Activated T-cell treated with anti-CD3 and anti-CD28 coated beads, Interleukin-2, amount 50 U/mL, for 1 hour (primary cell): ENCODE measurements around the gene CHPF.

Experiments
- DNase-seq: peaks from one replicate; pipeline ENCODE4 v3.0.0-alpha.2; 2020

The CHPF gene

DNA sequence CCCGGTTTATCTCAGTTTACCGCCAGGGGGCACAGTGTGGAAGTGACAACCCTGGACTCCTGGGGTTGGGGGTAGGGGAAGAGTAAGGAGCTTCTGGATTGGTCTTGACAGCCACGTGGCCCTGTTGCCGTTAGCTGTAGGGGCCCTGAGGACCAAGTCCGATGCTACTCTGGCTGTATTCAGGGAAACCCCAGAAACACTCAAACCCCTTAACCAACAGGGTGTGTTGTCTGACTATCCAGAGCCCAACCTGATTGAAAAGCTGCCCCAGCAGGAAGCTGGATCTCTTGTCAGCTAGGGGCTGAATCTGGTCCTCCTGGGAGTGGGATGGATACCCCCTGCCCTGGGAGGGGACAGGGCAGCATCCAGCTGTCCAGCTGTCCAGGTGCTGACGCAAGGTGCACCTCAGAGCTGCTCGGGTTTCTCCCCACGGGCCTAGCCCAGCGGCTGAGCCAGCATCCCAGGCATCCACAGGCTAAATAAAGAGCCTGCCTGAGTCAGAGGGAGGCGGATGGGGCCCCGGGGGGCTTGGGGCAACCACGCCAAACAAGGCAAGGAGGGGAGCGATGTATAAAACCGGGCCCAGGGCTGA, 48.0 kb downstream of the CHPF start:
- DNase-seq = peak; percentile 49

DNA sequence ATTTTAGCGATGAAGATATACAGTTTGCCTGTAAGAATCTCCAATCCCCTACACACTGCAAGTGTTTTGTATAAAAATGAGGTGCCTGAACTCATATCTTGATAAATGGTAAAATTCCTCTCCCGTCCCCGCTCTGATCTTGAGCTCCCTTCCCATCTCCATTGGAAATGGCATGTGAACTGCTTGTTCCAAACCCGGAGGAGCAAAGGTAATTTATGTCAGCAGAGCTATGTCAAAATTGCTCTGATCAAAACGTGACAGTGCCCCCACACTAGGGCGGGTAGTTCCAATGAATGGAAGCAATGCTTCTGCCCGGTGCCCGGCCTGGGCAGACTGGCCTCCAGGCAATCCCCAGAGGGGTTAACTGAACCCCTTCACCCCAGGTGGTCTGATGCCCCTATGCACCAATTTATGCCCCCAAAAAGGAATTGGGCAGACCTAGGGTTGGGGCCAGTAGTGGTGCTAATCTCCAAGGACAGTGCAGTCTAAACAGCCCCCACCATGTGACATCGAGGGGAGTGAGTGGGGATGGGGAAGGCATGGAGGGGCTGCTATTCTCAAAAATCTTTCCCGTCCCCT, 48.6 kb downstream of the CHPF start:
- DNase-seq = no peak

GRCh38 chr2:219493086-219493485, 50.5 kb downstream of the CHPF start:
- no peak for DNase-seq

- DNase-seq = no peak
These were observed 51.0 kb downstream of the CHPF start for GRCh38 chr2:219492575-219492974.

- no peak for DNase-seq
These were observed 52.2 kb downstream of the CHPF start for GRCh38 chr2:219491278-219491963.

- DNase-seq = no peak
These were observed 52.9 kb downstream of the CHPF start for GRCh38 chr2:219490600-219491130.

- DNase-seq = no peak
These were observed 53.4 kb downstream of the CHPF start for GRCh38 chr2:219490186-219490585.

DNA sequence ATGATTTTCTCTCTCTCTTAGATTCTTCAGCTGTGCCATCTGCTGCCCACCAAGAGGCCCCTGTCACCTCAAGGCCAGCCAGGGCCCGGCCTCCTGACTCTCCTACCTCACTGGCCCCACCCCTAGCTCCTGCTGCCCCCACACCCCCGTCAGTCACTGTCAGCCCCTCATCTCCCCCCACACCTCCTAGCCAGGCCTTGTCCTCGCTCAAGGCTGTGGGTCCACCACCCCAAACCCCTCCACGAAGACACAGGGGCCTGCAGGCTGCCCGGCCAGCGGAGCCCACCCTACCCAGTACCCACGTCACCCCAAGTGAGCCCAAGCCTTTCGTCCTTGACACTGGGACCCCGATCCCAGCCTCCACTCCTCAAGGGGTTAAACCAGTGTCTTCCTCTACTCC, 54.3 kb downstream of the CHPF start:
- DNase-seq = no peak
